IMR-90 (cell line): ENCODE results near the gene ZBED4. TPM values are rescaled to one million over a fixed set of nuclear protein-coding genes. Genes with fewer than 3 reads are reported as not detected.

Source experiments
- ATAC-seq: fragments of 200-7000 bp; cut with Tn5 transposase; 2 replicates; pipeline ENCODE4 v1.9.1; 2020; ENCODE audit warnings: low read depth, mild to moderate bottlenecking, moderate library complexity
- BruUV-seq: library from RNA; stranded (reverse); fragments of 400-500 nt; replicated peaks from 2 replicates; lab custom pipeline; 2021; lab: Mats Ljungman, UMichigan
- CTCF ChIA-PET: fragments of 300-600 bp; formaldehyde crosslinking; extraction: SDS; loops from one replicate; lab custom pipeline; 2021; ENCODE audit warnings: antibody characterized with exemption; lab: Yijun Ruan, JAX
- POLR2A ChIA-PET: fragments of 300-600 bp; sonication (Branson Sonifier 250); formaldehyde crosslinking; loops from one replicate; lab custom pipeline; 2022; ENCODE audit warnings: antibody characterized with exemption; ENCODE audit not compliant: unreplicated experiment; lab: Charles Lee
- DNase-seq: peaks from one replicate; pipeline ENCODE4 v3.0.0; 2013
- H2AFZ ChIP-seq: replicated peaks from 2 replicates; pipeline ENCODE3; 2013; ENCODE audit warnings: low read length, mild to moderate bottlenecking; ENCODE audit not compliant: poor library complexity
- H2AK5ac ChIP-seq: 2 replicates; pipeline ENCODE4 v1.6.1; 2013; ENCODE audit warnings: low read depth, low read length, inconsistent platforms
- H2AK9ac ChIP-seq: replicated peaks from 2 replicates; pipeline ENCODE3; 2013; ENCODE audit warnings: mild to moderate bottlenecking, low read depth, low read length, moderate library complexity; ENCODE audit not compliant: poor library complexity
- H2BK120ac ChIP-seq: 2 replicates; pipeline ENCODE4 v1.6.1; 2013; ENCODE audit warnings: low read depth, low read length, inconsistent platforms
- H2BK15ac ChIP-seq: 3 replicates; pipeline ENCODE4 v1.6.1; 2013; ENCODE audit warnings: low read depth, low read length, inconsistent platforms
- H2BK20ac ChIP-seq: 2 replicates; pipeline ENCODE4 v1.6.1; 2013; ENCODE audit warnings: low read depth, mild to moderate bottlenecking, inconsistent platforms, low read length, moderate library complexity
- H2BK5ac ChIP-seq: 2 replicates; pipeline ENCODE4 v1.6.1; 2013; ENCODE audit warnings: mild to moderate bottlenecking, low read depth, low read length, inconsistent platforms; ENCODE audit not compliant: poor library complexity, severe bottlenecking
- H3K14ac ChIP-seq: replicated peaks from 2 replicates; pipeline ENCODE4 v1.6.1; 2013; ENCODE audit warnings: low read depth, low read length, inconsistent platforms
- H3K18ac ChIP-seq: 2 replicates; pipeline ENCODE4 v1.6.1; 2013; ENCODE audit warnings: low read depth, low read length, control low read depth
- H3K23ac ChIP-seq: 2 replicates; pipeline ENCODE4 v1.6.1; 2013; ENCODE audit warnings: low read depth, low read length, inconsistent platforms
- H3K27ac ChIP-seq: 2 replicates; pipeline ENCODE4 v1.5.1; 2013; ENCODE audit warnings: mild to moderate bottlenecking, control low read depth, low read length; ENCODE audit not compliant: insufficient read depth
- H3K27me3 ChIP-seq: 2 replicates; pipeline ENCODE4 v1.6.1; 2013; ENCODE audit warnings: low read length; ENCODE audit not compliant: control insufficient read depth, insufficient read depth
- H3K36me3 ChIP-seq: 2 replicates; pipeline ENCODE4 v1.6.1; 2013; ENCODE audit warnings: low read length, mixed read lengths; ENCODE audit not compliant: control insufficient read depth, insufficient read depth
- H3K4ac ChIP-seq: 2 replicates; pipeline ENCODE4 v1.6.1; 2013; ENCODE audit warnings: low read depth, low read length, inconsistent platforms
- H3K4me1 ChIP-seq: 2 replicates; pipeline ENCODE4 v1.6.1; 2013; ENCODE audit warnings: low read length, mixed read lengths; ENCODE audit not compliant: control insufficient read depth, insufficient read depth
- H3K4me2 ChIP-seq: 2 replicates; pipeline ENCODE4 v1.6.1; 2013; ENCODE audit warnings: low read depth, mild to moderate bottlenecking, control low read depth, low read length, moderate library complexity
- H3K4me3 ChIP-seq: 2 replicates; pipeline ENCODE4 v1.5.1; 2013; ENCODE audit warnings: low read depth, mild to moderate bottlenecking, control low read depth, low read length, moderate library complexity; ENCODE audit not compliant: insufficient read depth
- H3K56ac ChIP-seq: 2 replicates; pipeline ENCODE4 v1.6.1; 2013; ENCODE audit warnings: low read length, inconsistent platforms; ENCODE audit not compliant: insufficient read depth; ENCODE audit errors: extremely low read depth
- H3K79me1 ChIP-seq, 2 experiments: 2 replicates each; pipeline ENCODE4 v1.6.1; 2013; ENCODE audit warnings: low read length in 2 of 2, inconsistent platforms in 1 of 2, low read depth in 1 of 2
- H3K9ac ChIP-seq: 2 replicates; pipeline ENCODE4 v1.6.1; 2013; ENCODE audit warnings: low read depth, low read length, control low read depth
- H3K9me1 ChIP-seq: 2 replicates; pipeline ENCODE4 v1.6.1; 2013; ENCODE audit warnings: low read length, inconsistent platforms; ENCODE audit not compliant: insufficient read depth
- H3K9me3 ChIP-seq: 2 replicates; pipeline ENCODE4 v1.6.1; 2013; ENCODE audit warnings: low read length; ENCODE audit not compliant: control insufficient read depth, insufficient read depth
- H4K20me1 ChIP-seq: 2 replicates; pipeline ENCODE4 v1.6.1; 2013; ENCODE audit warnings: low read length, inconsistent platforms; ENCODE audit not compliant: insufficient read depth
- H4K5ac ChIP-seq: 2 replicates; pipeline ENCODE4 v1.6.1; 2013; ENCODE audit warnings: mild to moderate bottlenecking, low read depth, low read length, control low read depth
- H4K8ac ChIP-seq, 2 experiments: 2 replicates each; pipeline ENCODE4 v1.6.1; 2013; ENCODE audit warnings: low read depth in 2 of 2, low read length in 2 of 2, control low read depth in 1 of 2, inconsistent platforms in 1 of 2
- H4K91ac ChIP-seq: 2 replicates; pipeline ENCODE4 v1.6.1; 2013; ENCODE audit warnings: low read depth, low read length, inconsistent platforms; ENCODE audit not compliant: insufficient read depth
- BHLHE40 ChIP-seq: fragments of 150-350 bp; IDR thresholded peaks from 2 replicates; pipeline ENCODE4 v1.6.1; 2016; ENCODE audit warnings: mild to moderate bottlenecking, low read depth, low read length
- CEBPB ChIP-seq: IDR thresholded peaks from 2 replicates; pipeline ENCODE4 v1.6.1; 2012; ENCODE audit warnings: low read depth, low read length, improper control_type of control experiment
- FOS ChIP-seq: fragments of 150-350 bp; IDR thresholded peaks from 2 replicates; pipeline ENCODE4 v1.6.1; 2016; ENCODE audit warnings: low read depth, low read length
- MAZ ChIP-seq: IDR thresholded peaks from 2 replicates; pipeline ENCODE4 v1.6.1; 2012; ENCODE audit warnings: low read depth, mild to moderate bottlenecking, low read length, improper control_type of control experiment, moderate library complexity, borderline replicate concordance
- NFE2L2 ChIP-seq: fragments of 150-350 bp; IDR thresholded peaks from 2 replicates; pipeline ENCODE4 v1.6.1; 2016; ENCODE audit warnings: low read depth, mild to moderate bottlenecking, low read length
- SMC3 ChIP-seq: fragments of 150-350 bp; IDR thresholded peaks from 2 replicates; pipeline ENCODE4 v1.6.1; 2016; ENCODE audit warnings: low read depth, mild to moderate bottlenecking, antibody characterized with exemption, low read length, moderate library complexity
- WGBS, 2 experiments: methylation state at CpG; one replicate each; pipeline versions ENCODE4 v1.1.5 to v1.1.7; 2013; ENCODE audit warnings: missing lambda C conversion rate in 2 of 2; ENCODE audit not compliant: insufficient read length in 1 of 2; ENCODE audit errors: extremely low coverage in 2 of 2; 5-methylcytosine and 5-hydroxymethylcytosine counted together
- dilution Hi-C: fragments of 300-500 bp; cut with HindIII; formaldehyde crosslinking; loops from one replicate; pipeline ENCODE4 v1.14.3; 2018; ENCODE audit warnings: low sequenced_read_pairs; ENCODE audit not compliant: unreplicated experiment
- in situ Hi-C: fragments of 300-500 bp; cut with MboI; formaldehyde crosslinking; loops from 3 replicates; pipeline ENCODE4 v1.14.3; 2019; ENCODE audit warnings: low sequenced_read_pairs, inconsistent platforms, mixed read lengths
- intact Hi-C: fragments of 100-400 bp; cut with micrococcal nuclease; formaldehyde crosslinking; loops from 2 replicates; pipeline ENCODE4 v1.10.0; 2022
- polyA plus RNA-seq, 3 experiments: library from polyadenylated mRNA; depleted of rRNA; stranded (reverse); fragments of >200 nt; gene quantifications; 2 replicates each; pipeline ENCODE4 v1.2.3, GENCODE V29; 2012; ENCODE audit warnings: low replicate concordance in 1 of 3
- total RNA-seq: library from RNA; depleted of rRNA; stranded (reverse); fragments of >200 nt; gene quantifications from 2 replicates; pipeline ENCODE4 v1.2.3, GENCODE V29; 2012

Gene ZBED4
- total and polyA plus RNA-seq, 2 of the 4 experiments (the other 2 are of a cell fraction), result 9.3 to 10.5 TPM

DNA sequence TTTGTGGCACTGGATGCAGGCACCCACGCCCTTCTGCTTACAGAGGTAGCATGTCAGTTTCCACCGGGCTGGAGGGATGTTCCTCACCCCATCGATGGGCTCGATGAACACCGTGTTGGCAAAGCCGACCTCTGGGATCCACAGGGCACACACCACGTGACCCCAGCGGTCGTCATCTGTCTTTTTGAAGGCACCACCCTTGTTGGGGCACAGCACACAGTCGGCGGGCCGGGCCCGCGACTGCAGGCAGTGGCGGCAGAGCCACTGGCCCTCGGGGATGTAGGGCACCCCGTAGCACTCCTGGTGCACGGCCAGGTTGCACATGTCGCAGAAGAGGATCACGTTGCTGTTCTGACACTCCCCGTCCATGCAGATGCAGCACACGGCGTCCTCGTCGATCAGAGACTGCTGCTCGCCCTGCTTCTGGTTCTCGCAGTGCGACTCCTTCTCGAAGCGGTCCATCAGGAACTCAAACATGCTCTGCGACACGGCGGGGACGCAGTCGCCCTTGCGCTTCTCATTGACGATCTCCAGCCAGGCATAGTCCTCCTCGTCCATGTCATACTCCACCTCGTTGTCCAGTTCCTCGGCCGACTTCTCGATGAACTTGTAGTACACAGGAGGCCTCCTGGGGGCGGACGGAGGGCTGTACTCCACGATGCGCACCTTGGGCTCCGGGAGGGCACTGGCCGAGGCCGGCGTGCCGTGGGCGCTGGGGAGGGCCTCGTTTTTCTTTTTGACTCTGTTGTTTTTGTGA is 30.2 kb upstream of the ZBED4 start:
- Histone ChIP-seq H3K23ac (no peak overlapping the region), H3K27me3 (no peaks in the 10 kb centered on the region), H3K4me1 (peaks cover 10% of the 10 kb centered on the region), H2BK20ac (no peak overlapping the region), H4K91ac (no peak overlapping the region), H2AK9ac (no peak overlapping the region), H3K9ac (no peak overlapping the region), H2BK15ac (no peak overlapping the region), H2AFZ (peak overlapping the region; percentile 32), H3K4me3 (no peak overlapping the region), H3K9me3 (no peaks in the 10 kb centered on the region), H4K20me1 (peaks cover 82% of the 10 kb centered on the region), H2BK120ac (no peak overlapping the region), H3K9me1 (peaks cover 19% of the 10 kb centered on the region), H3K56ac (no peak overlapping the region), H3K18ac (no peak overlapping the region), H3K14ac (no peak overlapping the region), H3K4me2 (no peak overlapping the region), H3K36me3 (peaks cover 45% of the 10 kb centered on the region), H2BK5ac (no peak overlapping the region), H4K5ac (no peak overlapping the region), H3K27ac (no peak overlapping the region), H2AK5ac (no peak overlapping the region), H4K8ac (no peak overlapping the region), H3K4ac (no peak overlapping the region), H3K79me1 (peaks cover 0 to 54% of the 10 kb centered on the region in 2 experiments; a peak in 2 of 4 replicates)
- TF ChIP-seq SMC3, result no peak
- TF ChIP-seq NFE2L2, result no peak
- TF ChIP-seq BHLHE40, result no peak
- TF ChIP-seq FOS, result no peak
- TF ChIP-seq CEBPB, result no peak
- no peak for TF ChIP-seq MAZ
- no TSS peak for BruUV-seq
- dilution Hi-C loops (no loop called here), in situ Hi-C loops (loop anchor here (25.0 kb wide), 2 partner anchors 89 to 389 kb away; partner anchors contain the start of genes ALG12, CRELD2 and SELENOO), intact Hi-C loops (no loop called here)
- ChIA-PET CTCF (interaction anchor here (1.0 kb wide), 1 partner anchor 13 kb away, joined by 3 read pairs; no protein-coding TSS in a partner anchor), POLR2A (no interaction called here)
- ATAC-seq (no peak), DNase-seq (no peak)
- 95% methylated on average over 47 of the region's 53 CpGs; no CpG with 5 or more reads in 1 of the 2 experiments for WGBS, 2 experiments
